Mammary epithelial cell (primary cell): Measurements from ENCODE around the gene FOXR1.

Experiments used
- EZH2 ChIP-seq: IDR thresholded peaks from 2 replicates; pipeline ENCODE4 v1.6.1; 2012; ENCODE audit warnings: low read length, inconsistent platforms, borderline replicate concordance
- TF ChIP-seq, protein P1 (sequence below), 2 donors: IDR thresholded peaks in 1 of 2; conservative IDR thresholded peaks in 1 of 2; 2 replicates each; pipeline ENCODE4 v1.5.1; 2011 to 2012; ENCODE audit warnings: inconsistent platforms in 2 of 2, low read length in 2 of 2, mild to moderate bottlenecking in 2 of 2, control low read depth in 1 of 2, low read depth in 1 of 2; ENCODE audit not compliant: insufficient read depth in 1 of 2; ENCODE audit errors: extremely low read depth in 1 of 2

GRCh38 chr11:118924591-118925585 lies 46.7 kb upstream of the FOXR1 start:
- TF ChIP-seq, protein P1, sequence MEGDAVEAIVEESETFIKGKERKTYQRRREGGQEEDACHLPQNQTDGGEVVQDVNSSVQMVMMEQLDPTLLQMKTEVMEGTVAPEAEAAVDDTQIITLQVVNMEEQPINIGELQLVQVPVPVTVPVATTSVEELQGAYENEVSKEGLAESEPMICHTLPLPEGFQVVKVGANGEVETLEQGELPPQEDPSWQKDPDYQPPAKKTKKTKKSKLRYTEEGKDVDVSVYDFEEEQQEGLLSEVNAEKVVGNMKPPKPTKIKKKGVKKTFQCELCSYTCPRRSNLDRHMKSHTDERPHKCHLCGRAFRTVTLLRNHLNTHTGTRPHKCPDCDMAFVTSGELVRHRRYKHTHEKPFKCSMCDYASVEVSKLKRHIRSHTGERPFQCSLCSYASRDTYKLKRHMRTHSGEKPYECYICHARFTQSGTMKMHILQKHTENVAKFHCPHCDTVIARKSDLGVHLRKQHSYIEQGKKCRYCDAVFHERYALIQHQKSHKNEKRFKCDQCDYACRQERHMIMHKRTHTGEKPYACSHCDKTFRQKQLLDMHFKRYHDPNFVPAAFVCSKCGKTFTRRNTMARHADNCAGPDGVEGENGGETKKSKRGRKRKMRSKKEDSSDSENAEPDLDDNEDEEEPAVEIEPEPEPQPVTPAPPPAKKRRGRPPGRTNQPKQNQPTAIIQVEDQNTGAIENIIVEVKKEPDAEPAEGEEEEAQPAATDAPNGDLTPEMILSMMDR (conservative IDR thresholded peaks at IDR 0.05 in 1 of 2, IDR thresholded peaks at IDR 0.05 in 1 of 2; ENCODE audit: extremely low read depth in 1 of 2, insufficient read depth in 1 of 2, low read depth in 1 of 2, low read length in 2 of 2): no peak
- TF ChIP-seq EZH2: no peak
